ENCODE measurements around the gene ZNF605.
"Not testable (repeated sequence)": the region's sequence is repeated elsewhere in the genome, so short reads cannot be mapped to it uniquely, and the experiment has no call there.

Gene ZNF605

GRCh38 chr12:132986001-132986884 lies 30.1 kb upstream of the ZNF605 start, which contains the start of gene ZNF26:
TSS of gene ZNF26 (plus strand) at chr12:132986367. CDS start at chr12:132986841, 474 bp downstream.
- Histone ChIP-seq H2AFZ (ENCODE audit: low read length) (peak within 1 kb of the TSS; percentile 91), H3K9me3 (replicated peaks; ENCODE audit: insufficient read depth, low read length) (no peaks in the 10 kb centered on the region), H3K4me2 (ENCODE audit: low read depth, low read length) (peak within 1 kb of the TSS; percentile 60; the same call in 1 of the 2 replicates), H3K79me2 (ENCODE audit: low read length) (peaks cover 38% of the 10 kb centered on the region), H3K4me3 (ENCODE audit: low read length) (peak within 1 kb of the TSS; percentile 89), H3K9me2 (replicated peaks; ENCODE audit: insufficient read depth, low read length) (no peaks in the 10 kb centered on the region), H3F3A (ENCODE audit: insufficient read depth, low read length) (no peaks in the 10 kb centered on the region), H3K9ac (ENCODE audit: low read length) (peak within 1 kb of the TSS; percentile 70), H3K27me3 (replicated peaks; ENCODE audit: insufficient read depth, low read length) (no peaks in the 10 kb centered on the region), H4K20me1 (ENCODE audit: insufficient read depth, low read length) (no peaks in the 10 kb centered on the region), H3K36me3 (replicated peaks; ENCODE audit: insufficient read depth, low read length) (no peaks in the 10 kb centered on the region; the same call in 1 of the 2 replicates), H3K27ac (ENCODE audit: low read length) (no peak within 1 kb of the TSS; the same call in 1 of the 2 replicates), H3K4me1 (ENCODE audit: low read length) (no peaks in the 10 kb centered on the region)
- TF ChIP-seq EZH2 (optimal IDR thresholded peaks at IDR 0.05; ENCODE audit: low read depth, low read length) (no peak), CTCF (IDR thresholded peaks at IDR 0.05; ENCODE audit: low read length) (no peak), EZH2phosphoT487 (IDR thresholded peaks at IDR 0.05; ENCODE audit: low read length) (no peak)
- peak; percentile 84 for DNase-seq

GRCh38 chr12:132976870-132977269 lies 20.8 kb upstream of the ZNF605 start:
- H3K4me1 ChIP-seq (ENCODE audit: low read length); H3F3A ChIP-seq (ENCODE audit: insufficient read depth, low read length); H4K20me1 ChIP-seq (ENCODE audit: insufficient read depth, low read length); H3K4me3 ChIP-seq (ENCODE audit: low read length); H3K9me3 ChIP-seq (replicated peaks; ENCODE audit: insufficient read depth, low read length); H2AFZ ChIP-seq (ENCODE audit: low read length); H3K27ac ChIP-seq (ENCODE audit: low read length); H3K4me2 ChIP-seq (ENCODE audit: low read depth, low read length); H3K9me2 ChIP-seq (replicated peaks; ENCODE audit: insufficient read depth, low read length); H3K36me3 ChIP-seq (replicated peaks; ENCODE audit: insufficient read depth, low read length); H3K9ac ChIP-seq (ENCODE audit: low read length); DNase-seq; H3K79me2 ChIP-seq (ENCODE audit: low read length); H3K27me3 ChIP-seq (replicated peaks; ENCODE audit: insufficient read depth, low read length): not testable (repeated sequence)

- H2AFZ ChIP-seq (ENCODE audit: low read length) = no peak overlapping the region
- H3K27me3 ChIP-seq (replicated peaks; ENCODE audit: insufficient read depth, low read length) = no peaks in the 10 kb centered on the region
- no peak for DNase-seq
- H3K36me3 ChIP-seq (replicated peaks; ENCODE audit: insufficient read depth, low read length) = no peaks in the 10 kb centered on the region
- H3K79me2 ChIP-seq (ENCODE audit: low read length) = no peaks in the 10 kb centered on the region
- no peak for TF ChIP-seq EZH2 (optimal IDR thresholded peaks at IDR 0.05; ENCODE audit: low read depth, low read length)
- TF ChIP-seq EZH2phosphoT487 (IDR thresholded peaks at IDR 0.05; ENCODE audit: low read length) = no peak
- TF ChIP-seq CTCF (IDR thresholded peaks at IDR 0.05; ENCODE audit: low read length) = no peak
- no peaks in the 10 kb centered on the region for H3K9me2 ChIP-seq (replicated peaks; ENCODE audit: insufficient read depth, low read length)
- no peak overlapping the region for H3K27ac ChIP-seq (ENCODE audit: low read length)
- no peak overlapping the region for H3K4me2 ChIP-seq (ENCODE audit: low read depth, low read length)
- no peaks in the 10 kb centered on the region for H3K9me3 ChIP-seq (replicated peaks; ENCODE audit: insufficient read depth, low read length)
- H3K9ac ChIP-seq (ENCODE audit: low read length) = no peak overlapping the region
- H4K20me1 ChIP-seq (ENCODE audit: insufficient read depth, low read length) = no peaks in the 10 kb centered on the region
- no peaks in the 10 kb centered on the region for H3F3A ChIP-seq (ENCODE audit: insufficient read depth, low read length)
- H3K4me3 ChIP-seq (ENCODE audit: low read length) = no peak overlapping the region
- no peaks in the 10 kb centered on the region for H3K4me1 ChIP-seq (ENCODE audit: low read length)
Measured at GRCh38 chr12:132972374-132972773, 16.3 kb upstream of the ZNF605 start.

GRCh38 chr12:132967736-132968135 lies 11.6 kb upstream of the ZNF605 start:
- Histone ChIP-seq H3F3A (ENCODE audit: insufficient read depth, low read length) (no peaks in the 10 kb centered on the region), H3K9me3 (replicated peaks; ENCODE audit: insufficient read depth, low read length) (no peaks in the 10 kb centered on the region), H3K9me2 (replicated peaks; ENCODE audit: insufficient read depth, low read length) (no peaks in the 10 kb centered on the region), H3K27me3 (replicated peaks; ENCODE audit: insufficient read depth, low read length) (no peaks in the 10 kb centered on the region), H3K9ac (ENCODE audit: low read length) (no peak overlapping the region), H3K4me3 (ENCODE audit: low read length) (no peak overlapping the region), H3K4me2 (ENCODE audit: low read depth, low read length) (no peak overlapping the region), H3K36me3 (replicated peaks; ENCODE audit: insufficient read depth, low read length) (no peaks in the 10 kb centered on the region), H3K27ac (ENCODE audit: low read length) (no peak overlapping the region), H4K20me1 (ENCODE audit: insufficient read depth, low read length) (no peaks in the 10 kb centered on the region), H3K4me1 (ENCODE audit: low read length) (no peaks in the 10 kb centered on the region), H3K79me2 (ENCODE audit: low read length) (no peaks in the 10 kb centered on the region), H2AFZ (ENCODE audit: low read length) (no peak overlapping the region)
- DNase-seq = no peak
- TF ChIP-seq EZH2phosphoT487 (IDR thresholded peaks at IDR 0.05; ENCODE audit: low read length) = no peak
- TF ChIP-seq EZH2 (optimal IDR thresholded peaks at IDR 0.05; ENCODE audit: low read depth, low read length) = no peak
- no peak for TF ChIP-seq CTCF (IDR thresholded peaks at IDR 0.05; ENCODE audit: low read length)

All from MM.1S (cell line).